GM19240 (cell line): ENCODE measurements around the gene PTPRT.

Experiments used
- DNase-seq: peaks from one replicate; pipeline ENCODE4 v3.0.0; 2011; ENCODE audit warnings: low spot score; ENCODE audit not compliant: insufficient read length

PTPRT gene

GRCh38 chr20:42978184-42978974 lies 211.3 kb downstream of the PTPRT start:
- no peak for DNase-seq

DNA sequence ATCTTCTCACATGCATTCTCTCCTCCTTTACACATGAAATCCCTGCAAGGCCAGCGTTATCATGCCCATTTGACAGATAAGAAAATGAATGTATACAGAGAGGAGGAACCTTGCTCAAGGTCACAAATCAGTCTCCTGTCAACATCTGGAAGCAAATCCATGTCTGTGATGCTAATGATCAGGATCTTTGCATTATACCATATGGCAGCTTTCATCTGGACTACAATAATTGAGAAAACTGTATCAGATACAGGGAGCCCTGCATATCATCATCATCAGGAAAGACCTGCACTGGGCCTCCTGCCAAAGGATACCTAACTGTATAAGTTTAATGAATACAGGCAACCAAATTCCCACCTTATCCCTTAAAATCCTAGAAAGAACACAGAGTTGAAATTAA lies 213.7 kb downstream of the PTPRT start:
- DNase-seq = no peak

DNA sequence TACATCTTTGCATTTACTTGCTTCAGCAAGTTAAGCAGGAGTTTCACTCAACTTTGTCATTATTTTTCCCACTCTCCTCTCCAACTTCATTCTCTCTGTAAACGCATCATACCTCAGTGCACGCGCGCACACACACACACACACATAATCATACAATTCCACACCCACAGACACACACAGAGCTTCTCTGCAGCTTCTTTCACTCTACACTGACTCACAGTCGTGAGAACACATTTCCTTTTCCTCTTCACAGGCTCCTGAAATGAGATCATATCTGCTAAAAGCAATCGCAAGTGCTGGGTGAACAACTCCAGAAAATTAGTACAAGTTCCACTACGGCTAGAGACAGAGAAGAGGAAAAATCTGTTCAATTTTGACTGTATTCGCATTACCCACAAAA lies 215.4 kb downstream of the PTPRT start:
- DNase-seq = no peak

GRCh38 chr20:42972591-42972990 lies 217.1 kb downstream of the PTPRT start:
- DNase-seq = no peak

DNA sequence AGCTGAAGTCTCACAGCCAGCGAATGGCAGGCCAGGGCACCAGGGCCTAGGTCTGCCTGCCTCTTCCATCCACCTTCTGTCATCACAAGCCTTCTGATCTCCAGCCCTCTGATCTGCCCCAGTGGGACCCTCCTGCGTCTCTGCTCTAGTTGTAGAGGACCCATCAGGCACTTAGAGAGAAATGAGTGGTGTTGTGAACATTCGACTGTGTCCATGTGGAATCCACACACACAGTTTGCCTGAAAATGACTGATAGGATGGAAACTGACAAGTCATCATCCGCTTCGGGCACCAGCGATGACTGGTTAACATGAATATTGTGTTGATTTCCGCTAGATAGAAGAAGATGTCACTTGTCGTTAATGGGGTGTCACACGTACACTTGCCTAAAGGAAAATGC lies 221.0 kb downstream of the PTPRT start:
- no peak for DNase-seq

GRCh38 chr20:42963796-42964195 lies 225.9 kb downstream of the PTPRT start:
- no peak for DNase-seq

DNA sequence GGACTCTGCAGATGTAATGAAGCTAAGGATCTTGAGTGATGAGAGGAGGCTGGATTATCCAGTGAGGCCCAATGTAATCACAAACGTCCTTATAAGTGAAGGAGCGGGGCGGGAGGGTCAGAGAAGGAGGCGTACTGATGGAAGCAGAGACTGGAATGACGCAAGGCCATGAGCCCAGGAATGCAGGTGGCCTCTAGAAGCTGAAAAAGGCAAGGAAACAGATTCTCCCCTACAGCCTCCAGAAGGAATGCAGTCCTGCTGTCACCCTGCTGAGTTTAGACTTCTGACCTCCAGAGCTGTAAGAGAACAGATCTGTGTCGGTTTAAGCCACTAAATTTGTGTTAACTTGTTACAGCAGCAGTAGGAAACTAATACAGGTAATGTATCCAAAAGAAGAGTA lies 227.9 kb downstream of the PTPRT start:
- DNase-seq = no peak

DNA sequence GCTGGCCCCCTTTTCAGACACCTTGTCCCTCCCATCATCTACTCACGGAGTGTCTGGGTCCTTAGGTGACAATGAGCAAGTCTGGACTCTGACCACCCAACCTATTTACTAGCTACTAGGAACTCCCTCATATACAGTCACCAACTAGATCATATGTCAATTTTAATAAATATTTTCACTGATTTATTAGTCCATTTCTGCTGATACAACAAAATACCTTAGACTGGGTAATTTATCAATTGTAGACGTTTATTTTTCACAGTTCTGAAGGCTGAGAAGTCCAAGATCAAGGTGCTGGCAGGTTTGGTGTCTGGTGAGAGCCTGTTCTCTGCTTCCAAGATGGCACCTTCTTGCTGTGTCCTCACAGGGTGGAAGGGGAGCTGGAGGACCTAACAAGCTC lies 229.7 kb downstream of the PTPRT start:
- no peak for DNase-seq

GRCh38 chr20:42958367-42959069 lies 231.2 kb downstream of the PTPRT start:
- no peak for DNase-seq

- no peak for DNase-seq
Observed at GRCh38 chr20:42957704-42958095, 232.0 kb downstream of the PTPRT start.

DNA sequence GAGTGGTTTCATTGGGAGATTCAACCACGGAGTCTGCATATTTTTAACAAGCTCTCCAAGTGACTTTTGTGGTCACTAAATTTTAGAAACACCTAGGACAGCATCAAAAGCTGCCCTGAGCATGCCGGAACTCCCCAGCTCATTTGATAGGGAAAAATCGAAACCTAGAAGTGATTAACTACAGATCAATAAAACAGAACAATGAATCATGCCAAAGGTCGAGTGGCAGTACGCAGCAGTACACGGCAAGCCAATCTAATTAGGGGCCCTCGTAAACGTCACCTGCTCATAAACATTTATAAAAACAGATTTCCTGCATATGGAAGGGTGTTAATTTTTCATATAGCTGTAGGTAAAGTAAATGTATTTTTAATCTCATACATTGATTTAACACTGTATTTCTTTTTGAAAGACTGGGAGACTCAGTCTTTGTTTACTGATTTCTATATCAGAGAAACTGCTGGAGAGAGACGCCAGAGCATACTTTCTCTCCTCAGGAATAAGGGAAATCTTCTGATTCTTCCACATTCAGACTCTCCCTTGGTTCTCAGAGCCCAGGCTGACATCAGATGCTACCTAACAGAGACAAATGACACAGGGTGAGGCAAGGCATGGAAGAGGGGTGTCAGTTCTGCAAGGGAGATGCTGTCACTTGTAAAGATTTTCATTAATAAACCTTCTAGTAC lies 232.5 kb downstream of the PTPRT start:
- no peak for DNase-seq

DNA sequence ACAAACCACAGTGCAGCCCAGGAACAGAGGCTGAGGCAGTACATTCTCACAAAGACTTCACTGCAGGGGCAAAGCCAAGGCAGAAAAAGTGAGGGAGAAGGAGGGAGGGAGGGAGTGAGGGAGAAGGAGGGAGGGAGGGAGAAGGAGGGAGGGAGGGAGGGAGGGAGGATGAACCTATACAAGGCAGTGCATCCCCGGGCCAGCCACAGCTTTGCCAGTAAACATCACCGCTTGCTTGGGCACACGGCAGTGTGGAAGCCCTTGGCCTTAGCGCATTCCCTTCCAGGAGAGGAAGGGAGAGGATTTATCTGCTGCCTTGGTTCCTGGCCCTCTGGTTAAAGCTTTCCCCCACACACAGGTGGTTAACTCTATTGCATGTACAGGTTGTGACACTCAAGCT lies 234.0 kb downstream of the PTPRT start:
- no peak for DNase-seq

DNA sequence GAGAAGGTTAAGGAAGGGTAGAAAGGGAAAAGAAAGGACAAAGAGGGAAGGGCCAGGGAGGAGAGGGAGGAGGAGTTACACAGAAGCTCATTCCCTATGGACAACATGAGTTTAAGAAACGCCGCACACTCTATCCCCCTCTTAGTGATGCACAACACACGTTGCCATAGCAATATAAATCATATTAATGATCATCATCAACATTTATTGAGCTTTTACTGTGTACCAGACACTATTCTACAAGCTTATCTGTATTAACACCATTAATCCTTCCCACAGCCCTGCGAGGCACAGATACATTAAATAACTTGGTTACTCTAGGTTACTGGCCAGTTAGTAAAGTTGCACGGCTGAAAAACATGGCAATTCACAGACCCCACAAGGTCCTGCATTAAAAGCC lies 234.8 kb downstream of the PTPRT start:
- DNase-seq = no peak

- DNase-seq = no peak
Observed at GRCh38 chr20:42949950-42950349, 239.8 kb downstream of the PTPRT start.

DNA sequence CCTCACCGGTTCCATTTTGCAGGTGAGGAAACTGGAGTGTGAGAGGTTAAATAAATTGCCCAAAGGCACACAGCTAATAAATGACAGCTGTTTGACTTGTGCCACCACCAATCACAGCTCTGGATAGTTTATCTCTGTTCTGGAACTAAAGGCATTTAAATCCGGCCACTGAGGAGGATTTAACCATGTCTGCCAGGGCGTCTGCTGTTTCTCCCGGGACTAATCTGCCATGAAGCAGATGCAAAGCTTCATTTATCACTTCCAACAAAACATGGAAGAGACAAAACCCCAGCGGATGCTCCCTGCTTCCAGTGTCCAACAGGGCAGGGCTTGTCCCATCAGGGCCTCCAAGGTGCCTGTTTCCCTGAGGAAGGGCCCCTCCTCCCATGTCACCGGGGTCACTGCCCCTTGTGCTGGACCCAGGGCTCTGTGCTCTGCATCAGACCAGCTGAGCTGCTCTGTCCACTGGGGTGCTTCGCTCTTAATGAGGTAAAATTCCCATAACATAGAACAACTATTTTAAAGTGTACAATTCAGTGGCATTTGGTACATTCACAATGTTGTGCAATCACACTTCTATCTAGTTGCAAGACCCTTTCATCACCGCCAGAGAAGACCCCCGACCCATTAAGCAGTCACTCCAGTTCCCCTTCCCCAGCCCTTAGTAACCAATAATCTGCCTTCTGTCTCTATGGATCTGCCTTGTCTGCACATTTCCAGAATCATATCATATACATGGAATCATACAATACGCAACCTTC lies 244.3 kb downstream of the PTPRT start:
- no peak for DNase-seq

- no peak for DNase-seq
Observed at GRCh38 chr20:42941629-42942028, 248.1 kb downstream of the PTPRT start.

DNA sequence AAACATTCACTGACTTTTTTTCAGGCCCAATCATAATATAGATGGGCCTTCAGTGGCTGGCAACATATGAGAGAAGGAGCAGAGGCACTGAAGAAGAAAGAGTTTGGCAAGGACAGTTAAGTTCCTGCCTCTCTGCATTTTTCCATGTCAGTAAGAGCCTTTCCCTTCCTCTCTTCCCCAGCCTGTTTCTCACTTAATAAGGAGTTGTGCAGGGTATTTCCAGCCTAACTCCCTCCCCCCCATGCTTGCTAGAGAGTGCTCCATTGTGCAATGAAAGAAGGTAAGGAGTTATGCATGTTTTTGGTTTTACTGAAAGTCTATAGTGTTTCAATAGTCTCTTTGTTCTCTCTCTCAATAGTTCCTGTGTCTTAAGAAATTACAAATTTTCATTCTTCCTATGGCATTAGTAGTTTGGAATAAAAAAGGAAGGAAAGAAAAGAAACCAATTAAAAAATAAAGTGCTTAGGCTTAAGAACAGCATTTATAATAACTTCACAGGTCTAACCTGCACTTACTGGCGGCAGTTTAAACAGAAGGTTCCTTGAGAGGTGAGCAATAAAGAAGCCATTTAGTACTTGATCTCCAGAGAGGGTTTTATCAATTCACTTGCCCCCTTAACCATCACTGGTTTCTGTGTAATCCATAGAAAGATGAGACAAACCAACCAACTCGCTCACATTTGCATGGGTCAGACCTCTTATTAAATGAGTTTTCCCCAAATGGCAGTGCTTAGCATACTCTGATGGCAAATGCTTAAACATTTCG lies 251.1 kb downstream of the PTPRT start:
- DNase-seq = no peak

DNA sequence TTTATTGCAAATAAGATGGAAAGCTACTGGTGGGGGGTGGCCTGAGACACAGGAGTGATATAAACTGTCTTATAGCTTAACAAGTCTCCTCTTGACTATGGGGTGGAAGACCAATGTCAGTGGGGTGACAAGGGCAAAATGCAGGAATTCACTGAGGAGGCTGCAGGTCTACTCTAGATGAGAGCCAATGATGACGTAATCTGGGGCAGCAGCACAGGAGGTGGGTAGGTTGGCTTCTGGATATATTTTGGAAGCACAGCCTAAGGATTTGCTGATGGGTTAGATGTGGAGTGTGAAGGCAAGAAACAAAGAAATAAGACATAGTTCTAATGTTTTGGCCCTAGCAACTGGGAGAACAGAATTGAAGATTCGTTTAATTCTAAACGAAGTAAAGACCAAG lies 253.2 kb downstream of the PTPRT start:
- no peak for DNase-seq

DNA sequence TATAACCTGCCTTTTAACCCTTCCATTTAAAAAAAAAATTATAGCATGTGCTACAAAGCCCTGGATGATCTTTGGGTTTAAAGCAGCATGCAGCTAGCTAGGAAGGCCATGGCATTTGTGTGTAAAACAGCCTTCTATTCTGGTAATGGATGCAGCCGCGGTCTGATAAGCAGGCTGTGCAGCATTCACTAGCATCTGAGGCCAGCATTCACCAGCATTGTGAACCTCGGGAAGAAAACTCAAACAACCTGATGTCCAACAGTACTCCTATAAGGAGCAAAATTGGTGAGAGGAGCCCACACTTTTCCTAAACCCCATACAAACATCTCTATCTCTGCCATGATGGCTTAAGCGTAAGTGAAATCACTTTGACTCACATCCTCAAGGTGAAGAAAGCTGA lies 265.5 kb downstream of the PTPRT start:
- DNase-seq = no peak

GRCh38 chr20:42923348-42923918 lies 266.3 kb downstream of the PTPRT start:
- no peak for DNase-seq

GRCh38 chr20:42920776-42921175 lies 268.9 kb downstream of the PTPRT start:
- no peak for DNase-seq
